K562 (cell line): ENCODE measurements around the gene CEBPA. TPM values are rescaled to one million over a fixed set of nuclear protein-coding genes. Genes with fewer than 3 reads are reported as not detected.

Source experiments
- ATAC-seq: fragments of 200-7000 bp; cut with Tn5 transposase; 3 replicates; pipeline ENCODE4 v1.9.1; 2020; ENCODE audit warnings: moderate library complexity
- BruUV-seq: library from RNA; stranded (reverse); fragments of 400-500 nt; replicated peaks from 2 replicates; lab custom pipeline; 2021; lab: Mats Ljungman, UMichigan
- CTCF ChIA-PET: fragments of 300-600 bp; formaldehyde crosslinking; extraction: SDS; loops from one replicate; lab custom pipeline; 2021; ENCODE audit warnings: low intra/inter-chr PET ratio; lab: Yijun Ruan, JAX
- POLR2A ChIA-PET: fragments of 300-600, 350-650 bp; sonication (Branson Sonifier 250); formaldehyde crosslinking; extraction: SDS; loops from one replicate; lab custom pipeline; 2021; ENCODE audit warnings: antibody characterized with exemption, inconsistent platforms; lab: Yijun Ruan, JAX
- DNase-seq, 4 experiments: peaks; one replicate each; pipeline versions ENCODE4 v3.0.0 to v3.0.0-alpha.2; 2011 to 2018; ENCODE audit warnings: low spot score in 3 of 4, mixed read lengths in 3 of 4; ENCODE audit errors: extremely low read depth in 1 of 4
- FAIRE-seq: peaks from 2 replicates; lab custom pipeline; 2011; peaks lifted over from hg19 to GRCh38; lab: Jason Lieb, UNC
- H2AFZ ChIP-seq: 2 replicates; pipeline ENCODE4 v1.6.0; 2011; ENCODE audit warnings: low read depth, low read length, control low read depth, inconsistent platforms
- H3K27ac ChIP-seq: fragments of 200-600 bp; 3 replicates; pipeline ENCODE4 v1.8.0; 2011; ENCODE audit warnings: low read depth, mild to moderate bottlenecking, control low read depth, inconsistent platforms, low read length, moderate library complexity, mixed read lengths; ENCODE audit errors: extremely low read depth
- H3K27me3 ChIP-seq, 2 experiments: fragments of 300-600 bp in 1 of 2; 2 replicates in 1 of 2; 3 replicates in 1 of 2; pipeline versions ENCODE4 v1.6.0 to v1.8.0; 2011; ENCODE audit warnings: inconsistent platforms in 2 of 2, low read length in 2 of 2, mild to moderate bottlenecking in 1 of 2, mixed read lengths in 1 of 2, moderate library complexity in 1 of 2; ENCODE audit not compliant: control insufficient read depth in 2 of 2, insufficient read depth in 2 of 2
- H3K36me3 ChIP-seq: fragments of 300-600 bp; 3 replicates; pipeline ENCODE4 v1.8.0; 2011; ENCODE audit warnings: mild to moderate bottlenecking, low read length, inconsistent platforms; ENCODE audit not compliant: control insufficient read depth, insufficient read depth
- H3K4me1 ChIP-seq, 2 experiments: fragments of 200-600 bp in 1 of 2; replicated peaks in 1 of 2; 2 replicates in 1 of 2; 3 replicates in 1 of 2; pipeline versions ENCODE4 v1.5.1 to v1.8.0; 2011; ENCODE audit warnings: inconsistent platforms in 2 of 2, low read length in 2 of 2, mild to moderate bottlenecking in 1 of 2, mixed read lengths in 1 of 2, moderate library complexity in 1 of 2; ENCODE audit not compliant: control insufficient read depth in 2 of 2, insufficient read depth in 2 of 2
- H3K4me2 ChIP-seq: 2 replicates; pipeline ENCODE4 v1.6.1; 2011; ENCODE audit warnings: low read length, control low read depth, inconsistent platforms, mixed read lengths; ENCODE audit not compliant: insufficient read depth
- H3K4me3 ChIP-seq: fragments of 200-600 bp; sonication (generic), shearing (Covaris generic); 2 replicates; pipeline ENCODE4 v1.5.1; 2016; ENCODE audit warnings: control low read depth, inconsistent platforms
- H3K79me2 ChIP-seq: fragments of 200-600 bp; 3 replicates; pipeline ENCODE4 v1.8.0; 2011; ENCODE audit warnings: low read length, inconsistent platforms; ENCODE audit not compliant: control insufficient read depth, insufficient read depth
- H3K9ac ChIP-seq, 2 experiments: 2 replicates each; pipeline versions ENCODE4 v1.6.0 to v1.6.1; 2011; ENCODE audit warnings: low read depth in 2 of 2, low read length in 2 of 2, control low read depth in 1 of 2, inconsistent platforms in 1 of 2, mild to moderate bottlenecking in 1 of 2, mixed read lengths in 1 of 2; ENCODE audit not compliant: insufficient read depth in 1 of 2
- H3K9me1 ChIP-seq: one replicate; pipeline ENCODE4 v1.6.0; 2011; ENCODE audit warnings: inconsistent platforms, mild to moderate bottlenecking, low read length, moderate library complexity; ENCODE audit not compliant: control insufficient read depth, insufficient read depth
- H3K9me3 ChIP-seq: replicated peaks from 2 replicates; pipeline ENCODE4 v1.5.1; 2011; ENCODE audit warnings: low read depth, low read length, inconsistent platforms; ENCODE audit not compliant: control insufficient read depth, insufficient read depth
- H4K20me1 ChIP-seq: replicated peaks from 2 replicates; pipeline ENCODE4 v1.6.1; 2011; ENCODE audit warnings: low read length, inconsistent platforms, mixed read lengths; ENCODE audit not compliant: control insufficient read depth, insufficient read depth
- FOXJ3 ChIP-seq: sonication (generic); formaldehyde crosslinking; IDR thresholded peaks from 2 replicates; pipeline ENCODE4 v1.4.0; 2020; ENCODE audit warnings: mild to moderate bottlenecking, missing genetic modification reagents
- JUN ChIP-seq, 2 experiments: sonication (generic) in 1 of 2; formaldehyde crosslinking in 1 of 2; IDR thresholded peaks; 2 replicates each; pipeline versions ENCODE4 v1.6.1 to v1.8.0; 2012 to 2022; ENCODE audit warnings: borderline replicate concordance in 2 of 2, mild to moderate bottlenecking in 2 of 2, improper control_type of control experiment in 1 of 2, low read depth in 1 of 2, low read length in 1 of 2, missing genetic modification reagents in 1 of 2
- NCOA4 ChIP-seq: fragments of 450-650 bp; IDR thresholded peaks from 2 replicates; pipeline ENCODE4 v1.6.1; 2018; ENCODE audit warnings: mild to moderate bottlenecking; ENCODE audit not compliant: partially characterized antibody
- NONO ChIP-seq, 2 experiments: fragments of 200-400 bp in 1 of 2; fragments of 450-650 bp in 1 of 2; formaldehyde crosslinking in 1 of 2; IDR thresholded peaks; 2 replicates each; pipeline ENCODE4 v1.6.1; 2017; ENCODE audit warnings: low read depth in 2 of 2, mild to moderate bottlenecking in 2 of 2, moderate library complexity in 2 of 2, low read length in 1 of 2
- ZNF695 ChIP-seq: fragments of 450-650 bp; formaldehyde crosslinking; IDR thresholded peaks from 2 replicates; pipeline ENCODE4 v1.4.0; 2020; ENCODE audit warnings: mild to moderate bottlenecking, moderate library complexity
- WGBS: fragments of 100-300 bp; shearing (Covaris generic); methylation state at CpG from one replicate; pipeline ENCODE4 v1.1.6; 2016; ENCODE audit warnings: low coverage, mixed read lengths; ENCODE audit not compliant: insufficient coverage; ENCODE audit errors: missing lambda C conversion rate; 5-methylcytosine and 5-hydroxymethylcytosine counted together
- in situ Hi-C: fragments of 300-500 bp; cut with MboI; formaldehyde crosslinking; loops from 4 replicates; pipeline ENCODE4 v1.15.0; 2018; ENCODE audit warnings: inconsistent platforms, mixed read lengths
- intact Hi-C: fragments of 100-400 bp; cut with micrococcal nuclease; formaldehyde crosslinking; loops from 2 replicates; pipeline ENCODE4 v1.14.2; 2022
- polyA plus RNA-seq, 8 experiments: library from polyadenylated mRNA; depleted of rRNA in 4 of 8; stranded (reverse) in 5 of 8; unstranded in 3 of 8; fragments of >200 nt; fragmentation: Nextera tagmentation in 2 of 8; fragmentation: Illumina TruSeq in 1 of 8; extraction: Ambion mirVana in 2 of 8; extraction: Trizol in 1 of 8; gene quantifications; 2 replicates each; pipeline versions ENCODE4 v1.2.1 to v1.2.3, GENCODE V29; 2011 to 2014; ENCODE audit warnings: inconsistent platforms in 1 of 8, missing spikeins in 1 of 8
- total RNA-seq, 7 experiments: library from RNA; depleted of rRNA in 6 of 7; stranded (reverse); fragments of >200 nt in 6 of 7; fragmentation: Illumina TruSeq in 2 of 7; extraction: Trizol in 2 of 7; gene quantifications; 2 replicates each; pipeline versions ENCODE4 v1.2.1 to v1.2.3, GENCODE V29; 2011 to 2021; ENCODE audit warnings: low replicate concordance in 1 of 7
- TF ChIP-seq, protein P1 (sequence below), 2 experiments: fragments of 450-650 bp; IDR thresholded peaks; 2 replicates each; pipeline ENCODE4 v1.6.1; 2016; ENCODE audit warnings: mild to moderate bottlenecking in 2 of 2, borderline replicate concordance in 1 of 2, low read depth in 1 of 2, moderate library complexity in 1 of 2
- TF ChIP-seq, protein P2 (sequence below): fragments of 200-800 bp; sonication (Bioruptor generic); IDR thresholded peaks from 2 replicates; pipeline ENCODE4 v1.6.1; 2016; ENCODE audit warnings: missing genetic modification characterization, missing compliant biosample characterization

CEBPA gene
- total and polyA plus RNA-seq, 9 of the 15 experiments (the other 6 are each of a cell fraction or from before 2014, with no cell fraction given), result 0.03 to 0.59 (median 0.15) TPM; not detected in 2

- Histone ChIP-seq H3K9me1 (no peaks in the 10 kb centered on the region), H3K9me3 (no peaks in the 10 kb centered on the region), H2AFZ (no peak overlapping the region), H3K27ac (no peak overlapping the region), H3K27me3 (peaks cover 25 to 67% of the 10 kb centered on the region in 2 experiments; a peak in 4 of 5 replicates), H3K79me2 (no peaks in the 10 kb centered on the region), H3K36me3 (no peaks in the 10 kb centered on the region), H4K20me1 (no peaks in the 10 kb centered on the region), H3K4me2 (no peak overlapping the region), H3K4me3 (no peak overlapping the region), H3K9ac (no peak overlapping the region), H3K4me1 (peaks cover 0 to 9% of the 10 kb centered on the region in 2 experiments; a peak in 1 of 5 replicates)
- in situ Hi-C loops (no loop called here), intact Hi-C loops (no loop called here)
- no TSS peak for BruUV-seq
- POLR2A ChIA-PET, result interaction anchor here (1.4 kb wide), 1 partner anchor 24 kb away, joined by 4 read pairs; no protein-coding TSS in a partner anchor
- CTCF ChIA-PET, result no interaction called here
- TF ChIP-seq, protein P1, sequence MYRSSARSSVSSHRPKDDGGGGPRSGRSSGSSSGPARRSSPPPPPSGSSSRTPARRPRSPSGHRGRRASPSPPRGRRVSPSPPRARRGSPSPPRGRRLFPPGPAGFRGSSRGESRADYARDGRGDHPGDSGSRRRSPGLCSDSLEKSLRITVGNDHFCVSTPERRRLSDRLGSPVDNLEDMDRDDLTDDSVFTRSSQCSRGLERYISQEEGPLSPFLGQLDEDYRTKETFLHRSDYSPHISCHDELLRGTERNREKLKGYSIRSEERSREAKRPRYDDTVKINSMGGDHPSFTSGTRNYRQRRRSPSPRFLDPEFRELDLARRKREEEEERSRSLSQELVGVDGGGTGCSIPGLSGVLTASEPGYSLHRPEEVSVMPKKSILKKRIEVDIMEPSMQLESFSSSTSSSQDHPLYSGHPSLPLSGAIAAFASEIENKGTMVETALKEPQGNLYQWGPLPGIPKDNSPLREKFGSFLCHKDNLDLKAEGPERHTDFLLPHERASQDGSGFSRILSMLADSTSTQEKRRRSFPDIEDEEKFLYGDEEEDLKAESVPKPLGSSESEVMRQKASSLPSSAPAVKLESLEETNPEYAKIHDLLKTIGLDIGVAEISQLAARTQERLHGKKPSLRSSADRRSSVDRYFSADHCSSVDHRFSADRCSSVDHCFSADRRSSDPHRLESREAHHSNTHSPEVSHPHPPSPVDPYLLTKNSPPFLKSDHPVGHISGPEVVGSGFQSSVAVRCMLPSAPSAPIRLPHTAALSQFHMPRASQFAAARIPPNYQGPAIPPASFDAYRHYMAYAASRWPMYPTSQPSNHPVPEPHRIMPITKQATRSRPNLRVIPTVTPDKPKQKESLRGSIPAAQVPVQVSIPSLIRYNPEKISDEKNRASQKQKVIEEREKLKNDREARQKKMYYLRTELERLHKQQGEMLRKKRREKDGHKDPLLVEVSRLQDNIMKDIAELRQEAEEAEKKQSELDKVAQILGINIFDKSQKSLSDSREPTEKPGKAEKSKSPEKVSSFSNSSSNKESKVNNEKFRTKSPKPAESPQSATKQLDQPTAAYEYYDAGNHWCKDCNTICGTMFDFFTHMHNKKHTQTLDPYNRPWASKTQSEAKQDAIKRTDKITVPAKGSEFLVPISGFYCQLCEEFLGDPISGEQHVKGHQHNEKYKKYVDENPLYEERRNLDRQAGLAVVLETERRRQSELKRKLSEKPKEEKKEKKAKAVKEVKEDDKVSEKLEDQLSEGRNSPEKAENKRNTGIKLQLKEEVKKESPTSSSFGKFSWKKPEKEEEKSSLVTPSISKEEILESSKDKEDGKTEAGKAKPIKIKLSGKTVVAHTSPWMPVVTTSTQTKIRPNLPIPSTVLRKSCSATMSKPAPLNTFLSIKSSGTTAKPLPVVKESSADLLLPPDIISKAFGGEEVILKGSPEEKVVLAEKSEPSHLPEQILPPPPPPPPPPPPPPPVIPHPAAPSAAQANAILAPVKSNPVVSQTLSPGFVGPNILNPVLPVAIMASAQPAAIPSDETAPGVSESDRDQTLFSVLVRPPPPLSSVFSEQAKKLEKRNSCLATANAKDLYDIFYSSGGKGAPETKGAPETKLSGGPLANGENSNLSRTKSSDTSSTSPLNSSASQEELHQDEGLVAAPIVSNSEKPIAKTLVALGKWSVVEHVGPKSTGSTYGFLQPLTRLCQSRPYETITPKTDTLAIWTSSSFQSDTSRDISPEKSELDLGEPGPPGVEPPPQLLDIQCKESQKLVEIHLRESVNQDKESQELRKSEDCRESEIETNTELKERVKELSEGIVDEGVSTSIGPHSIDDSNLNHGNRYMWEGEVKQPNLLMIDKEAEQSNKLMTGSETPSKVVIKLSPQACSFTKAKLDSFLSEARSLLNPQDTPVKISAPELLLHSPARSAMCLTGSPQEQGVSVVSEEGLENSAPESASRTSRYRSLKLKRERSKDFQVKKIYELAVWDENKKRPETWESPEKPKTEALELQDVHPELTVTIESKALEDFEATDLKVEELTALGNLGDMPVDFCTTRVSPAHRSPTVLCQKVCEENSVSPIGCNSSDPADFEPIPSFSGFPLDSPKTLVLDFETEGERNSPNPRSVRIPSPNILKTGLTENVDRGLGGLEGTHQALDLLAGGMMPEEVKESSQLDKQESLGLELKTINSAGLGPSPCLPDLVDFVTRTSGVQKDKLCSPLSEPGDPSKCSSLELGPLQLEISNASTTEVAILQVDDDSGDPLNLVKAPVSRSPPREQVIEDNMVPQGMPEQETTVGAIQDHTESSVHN (IDR thresholded peaks at IDR 0.05; ENCODE audit: borderline replicate concordance in 1 of 2, low read depth in 1 of 2), result no peak
- TF ChIP-seq NONO (IDR thresholded peaks at IDR 0.05; ENCODE audit: low read depth in 2 of 2, low read length in 1 of 2) (no peak), FOXJ3 (CRISPR knock-in tag) (no peak), ZNF695 (no peak), NCOA4 (no peak), JUN (IDR thresholded peaks at IDR 0.05; ENCODE audit: borderline replicate concordance, low read depth, low read length) (no peak), JUN (CRISPR knock-in tag; IDR thresholded peaks at IDR 0.05; ENCODE audit: borderline replicate concordance) (no peak)
- TF ChIP-seq, protein P2, sequence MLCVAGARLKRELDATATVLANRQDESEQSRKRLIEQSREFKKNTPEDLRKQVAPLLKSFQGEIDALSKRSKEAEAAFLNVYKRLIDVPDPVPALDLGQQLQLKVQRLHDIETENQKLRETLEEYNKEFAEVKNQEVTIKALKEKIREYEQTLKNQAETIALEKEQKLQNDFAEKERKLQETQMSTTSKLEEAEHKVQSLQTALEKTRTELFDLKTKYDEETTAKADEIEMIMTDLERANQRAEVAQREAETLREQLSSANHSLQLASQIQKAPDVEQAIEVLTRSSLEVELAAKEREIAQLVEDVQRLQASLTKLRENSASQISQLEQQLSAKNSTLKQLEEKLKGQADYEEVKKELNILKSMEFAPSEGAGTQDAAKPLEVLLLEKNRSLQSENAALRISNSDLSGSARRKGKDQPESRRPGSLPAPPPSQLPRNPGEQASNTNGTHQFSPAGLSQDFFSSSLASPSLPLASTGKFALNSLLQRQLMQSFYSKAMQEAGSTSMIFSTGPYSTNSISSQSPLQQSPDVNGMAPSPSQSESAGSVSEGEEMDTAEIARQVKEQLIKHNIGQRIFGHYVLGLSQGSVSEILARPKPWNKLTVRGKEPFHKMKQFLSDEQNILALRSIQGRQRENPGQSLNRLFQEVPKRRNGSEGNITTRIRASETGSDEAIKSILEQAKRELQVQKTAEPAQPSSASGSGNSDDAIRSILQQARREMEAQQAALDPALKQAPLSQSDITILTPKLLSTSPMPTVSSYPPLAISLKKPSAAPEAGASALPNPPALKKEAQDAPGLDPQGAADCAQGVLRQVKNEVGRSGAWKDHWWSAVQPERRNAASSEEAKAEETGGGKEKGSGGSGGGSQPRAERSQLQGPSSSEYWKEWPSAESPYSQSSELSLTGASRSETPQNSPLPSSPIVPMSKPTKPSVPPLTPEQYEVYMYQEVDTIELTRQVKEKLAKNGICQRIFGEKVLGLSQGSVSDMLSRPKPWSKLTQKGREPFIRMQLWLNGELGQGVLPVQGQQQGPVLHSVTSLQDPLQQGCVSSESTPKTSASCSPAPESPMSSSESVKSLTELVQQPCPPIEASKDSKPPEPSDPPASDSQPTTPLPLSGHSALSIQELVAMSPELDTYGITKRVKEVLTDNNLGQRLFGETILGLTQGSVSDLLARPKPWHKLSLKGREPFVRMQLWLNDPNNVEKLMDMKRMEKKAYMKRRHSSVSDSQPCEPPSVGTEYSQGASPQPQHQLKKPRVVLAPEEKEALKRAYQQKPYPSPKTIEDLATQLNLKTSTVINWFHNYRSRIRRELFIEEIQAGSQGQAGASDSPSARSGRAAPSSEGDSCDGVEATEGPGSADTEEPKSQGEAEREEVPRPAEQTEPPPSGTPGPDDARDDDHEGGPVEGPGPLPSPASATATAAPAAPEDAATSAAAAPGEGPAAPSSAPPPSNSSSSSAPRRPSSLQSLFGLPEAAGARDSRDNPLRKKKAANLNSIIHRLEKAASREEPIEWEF (CRISPR knock-in tag), result no peak
- FAIRE-seq, result no peak
- ATAC-seq, result no peak
- 2% methylated on average over 9 of the region's 13 CpGs for WGBS
- DNase-seq, result no peak
Measured at GRCh38 chr19:33286899-33287298, 15.4 kb downstream of the CEBPA start.
